Measurements from ENCODE around the gene ENKUR. TPM values are rescaled to one million over a fixed set of nuclear protein-coding genes. Genes with fewer than 3 reads are reported as not detected.
"Not testable (repeated sequence)": the region's sequence is repeated elsewhere in the genome, so short reads cannot be mapped to it uniquely, and the experiment has no call there.

Gene ENKUR
- total RNA-seq, 2 experiments from 2014 or later: not detected

- H3K27me3 Mint-ChIP-seq: no peaks in the 10 kb centered on the region
- peaks cover 21% of the 10 kb centered on the region for H3K4me1 Mint-ChIP-seq (ENCODE audit: low read depth)
- ChIA-PET CTCF (no interaction called here), POLR2A (no interaction called here)
- peaks cover 8% of the 10 kb centered on the region for H3K36me3 Mint-ChIP-seq (ENCODE audit: low read depth)
- TF ChIP-seq CTCF (IDR thresholded peaks at IDR 0.05): no peak
- intact Hi-C loops (cut with micrococcal nuclease): loop anchor here (10.0 kb wide), 1 partner anchor 290 kb away; the partner anchor contains the start of gene ARHGAP21
- H3K4me3 Mint-ChIP-seq: no peak overlapping the region
- H3K9me3 Mint-ChIP-seq: peaks cover 12% of the 10 kb centered on the region
- no peak for DNase-seq
- no peak for ATAC-seq
- no peak overlapping the region for H3K27ac Mint-ChIP-seq
Observed at GRCh38 chr10:25014579-25014978, 1.4 kb downstream of the ENKUR start.

- CTCF ChIA-PET; H3K27ac Mint-ChIP-seq; H3K4me3 Mint-ChIP-seq; H3K27me3 Mint-ChIP-seq; ATAC-seq; H3K36me3 Mint-ChIP-seq (ENCODE audit: low read depth); DNase-seq; POLR2A ChIA-PET; H3K4me1 Mint-ChIP-seq (ENCODE audit: low read depth): not testable (repeated sequence)
- intact Hi-C loops (cut with micrococcal nuclease): loop anchor here (10.0 kb wide), 1 partner anchor 287 kb away; the partner anchor contains the start of gene ARHGAP21
- H3K9me3 Mint-ChIP-seq: peaks cover 12% of the 10 kb centered on the region
Observed at GRCh38 chr10:25011591-25011990, 4.4 kb downstream of the ENKUR start.

- Mint-ChIP-seq H3K36me3 (ENCODE audit: low read depth) (peaks cover 1% of the 10 kb centered on the region), H3K9me3 (peaks cover 20% of the 10 kb centered on the region)
Observed at GRCh38 chr10:24998044-24998443, 17.9 kb downstream of the ENKUR start.

GRCh38 chr10:24995072-24995471, 20.9 kb downstream of the ENKUR start:
- no peak for TF ChIP-seq CTCF (IDR thresholded peaks at IDR 0.05)
- intact Hi-C loops (cut with micrococcal nuclease): no loop called here
- POLR2A ChIA-PET: no interaction called here
- DNase-seq (no peak), ATAC-seq (no peak)
- H3K4me1 Mint-ChIP-seq (ENCODE audit: low read depth): no peaks in the 10 kb centered on the region
- CTCF ChIA-PET: interaction anchor here (1.5 kb wide), 1 partner anchor 9 kb away, joined by 5 read pairs; no protein-coding TSS in a partner anchor
- no peak overlapping the region for H3K27ac Mint-ChIP-seq
- H3K27me3 Mint-ChIP-seq: no peaks in the 10 kb centered on the region
- H3K36me3 Mint-ChIP-seq (ENCODE audit: low read depth): peaks cover 1% of the 10 kb centered on the region
- peaks cover 3% of the 10 kb centered on the region for H3K9me3 Mint-ChIP-seq
- no peak overlapping the region for H3K4me3 Mint-ChIP-seq

More at GRCh38 chr10:24998044-24998443, 17.9 kb downstream of the ENKUR start:
- Mint-ChIP-seq H3K27me3 (peaks cover 3% of the 10 kb centered on the region), H3K27ac (no peak overlapping the region), H3K4me1 (ENCODE audit: low read depth) (no peaks in the 10 kb centered on the region), H3K4me3 (no peak overlapping the region)
- intact Hi-C loops (cut with micrococcal nuclease): no loop called here
- no peak for DNase-seq
- ChIA-PET POLR2A (no interaction called here), CTCF (no interaction called here)
- TF ChIP-seq CTCF (IDR thresholded peaks at IDR 0.05): no peak
- no peak for ATAC-seq

GRCh38 chr10:24993237-24993958, 22.6 kb downstream of the ENKUR start:
- Mint-ChIP-seq H3K9me3 (no peaks in the 10 kb centered on the region), H3K4me1 (ENCODE audit: low read depth) (no peaks in the 10 kb centered on the region), H3K36me3 (ENCODE audit: low read depth) (no peaks in the 10 kb centered on the region), H3K27ac (no peak overlapping the region), H3K4me3 (no peak overlapping the region), H3K27me3 (no peaks in the 10 kb centered on the region)
- ChIA-PET CTCF (no interaction called here), POLR2A (no interaction called here)
- intact Hi-C loops (cut with micrococcal nuclease): no loop called here
- no peak for TF ChIP-seq CTCF (IDR thresholded peaks at IDR 0.05)
- no peak for DNase-seq
- ATAC-seq: no peak

All from activated CD8-positive, alpha-beta T cell treated with anti-CD3 and anti-CD28 coated beads for 36 hours (primary cell).